Colonic mucosa (tissue), 4 donors: ENCODE data around the gene MSH2. TPM values are rescaled to one million over a fixed set of nuclear protein-coding genes. Genes with fewer than 3 reads are reported as not detected.

Source experiments
- DNase-seq: peaks from one replicate; pipeline ENCODE4 v3.0.0-alpha.2; 2020
- H3K27ac ChIP-seq: fragments of 200-600 bp; one replicate; pipeline ENCODE4 v1.8.0; 2021
- H3K27me3 ChIP-seq: fragments of 200-600 bp; one replicate; pipeline ENCODE4 v1.8.0; 2021
- H3K36me3 ChIP-seq: fragments of 200-600 bp; one replicate; pipeline ENCODE4 v1.8.0; 2021
- H3K4me1 ChIP-seq: fragments of 200-600 bp; one replicate; pipeline ENCODE4 v1.8.0; 2021; ENCODE audit warnings: mild to moderate bottlenecking
- H3K4me3 ChIP-seq: fragments of 200-600 bp; one replicate; pipeline ENCODE4 v1.8.0; 2021
- H3K9ac ChIP-seq, 2 donors: one replicate each; pipeline ENCODE4 v1.7.0; 2013; ENCODE audit warnings: control low read depth in 2 of 2, low read depth in 2 of 2, low read length in 2 of 2
- H3K9me3 ChIP-seq: fragments of 200-600 bp; one replicate; pipeline ENCODE4 v1.8.0; 2021
- CTCF ChIP-seq: fragments of 200-600 bp; IDR thresholded peaks from one replicate; pipeline ENCODE4 v1.8.0; 2022; ENCODE audit warnings: antibody characterized with exemption, mild to moderate bottlenecking
- intact Hi-C: fragments of 100-400 bp; cut with DNase I; formaldehyde crosslinking; loops from one replicate; pipeline ENCODE4 v1.14.1; 2022
- total RNA-seq, 2 donors: library from RNA; stranded (reverse); fragmentation: NEBNext Ultra II Directional in 1 of 2; extraction: Animal tissue kit (Norgen Biotek cat#: 25700) in 1 of 2; gene quantifications; one replicate each; pipeline ENCODE4 v1.2.1, GENCODE V29; 2021
- donor health status: healthy.
- donor health status: DM: no; HTN: no; CAD: no.
- donor health status: DM: no; HTN: no; CAD: no.

MSH2 gene
- total RNA-seq, 2 donors from 2014 or later, result 16.5 to 35.1 TPM

GRCh38 chr2:47504174-47504810 is 101.3 kb downstream of the MSH2 start:
- no peak for DNase-seq
- Histone ChIP-seq H3K27me3 (no peaks in the 10 kb centered on the region), H3K27ac (no peak overlapping the region), H3K9me3 (no peaks in the 10 kb centered on the region), H3K4me3 (no peak overlapping the region), H3K9ac (no peak overlapping the region), H3K4me1 (no peaks in the 10 kb centered on the region), H3K36me3 (no peaks in the 10 kb centered on the region)
- no peak for TF ChIP-seq CTCF
- intact Hi-C loops, result no loop called here

- H3K36me3 ChIP-seq, result no peaks in the 10 kb centered on the region
- no peaks in the 10 kb centered on the region for H3K9me3 ChIP-seq
- no peak overlapping the region for H3K9ac ChIP-seq
- DNase-seq, result no peak
- no peaks in the 10 kb centered on the region for H3K27me3 ChIP-seq
- no peak overlapping the region for H3K27ac ChIP-seq
- no peak overlapping the region for H3K4me3 ChIP-seq
- TF ChIP-seq CTCF, result no peak
- H3K4me1 ChIP-seq, result no peaks in the 10 kb centered on the region
- intact Hi-C loops, result no loop called here
Measured at GRCh38 chr2:47506024-47506423, 103.1 kb downstream of the MSH2 start.

GRCh38 chr2:47506436-47506835 is 103.5 kb downstream of the MSH2 start:
- no peak overlapping the region for H3K4me3 ChIP-seq
- DNase-seq, result no peak
- H3K9ac ChIP-seq, result no peak overlapping the region
- no peak overlapping the region for H3K27ac ChIP-seq
- H3K9me3 ChIP-seq, result no peaks in the 10 kb centered on the region
- intact Hi-C loops, result no loop called here
- H3K27me3 ChIP-seq, result no peaks in the 10 kb centered on the region
- TF ChIP-seq CTCF, result no peak
- H3K36me3 ChIP-seq, result no peaks in the 10 kb centered on the region
- H3K4me1 ChIP-seq, result no peaks in the 10 kb centered on the region

GRCh38 chr2:47508080-47508479 is 105.1 kb downstream of the MSH2 start:
- Histone ChIP-seq H3K4me1 (no peaks in the 10 kb centered on the region), H3K27ac (no peak overlapping the region), H3K36me3 (no peaks in the 10 kb centered on the region), H3K4me3 (no peak overlapping the region), H3K9me3 (no peaks in the 10 kb centered on the region), H3K27me3 (no peaks in the 10 kb centered on the region), H3K9ac (no peak overlapping the region)
- no peak for DNase-seq
- no peak for TF ChIP-seq CTCF
- intact Hi-C loops, result no loop called here

- Histone ChIP-seq H3K9me3 (no peaks in the 10 kb centered on the region), H3K4me1 (no peaks in the 10 kb centered on the region), H3K4me3 (no peak overlapping the region), H3K27ac (no peak overlapping the region), H3K36me3 (no peaks in the 10 kb centered on the region), H3K27me3 (no peaks in the 10 kb centered on the region), H3K9ac (no peak overlapping the region)
- no peak for DNase-seq
- intact Hi-C loops, result no loop called here
- TF ChIP-seq CTCF, result no peak
Measured at GRCh38 chr2:47508641-47509040, 105.7 kb downstream of the MSH2 start.
